SH-SY5Y (cell line): ENCODE measurements around the gene ARFGAP1.

Source experiments
- GATA2 ChIP-seq: IDR thresholded peaks from 2 replicates; pipeline ENCODE4 v1.6.1; 2011; ENCODE audit warnings: mild to moderate bottlenecking, low read depth, low read length
- GATA3 ChIP-seq: IDR thresholded peaks from 2 replicates; pipeline ENCODE4 v1.6.1; 2011; ENCODE audit warnings: low read depth, mild to moderate bottlenecking, low read length, moderate library complexity

GRCh38 chr20:63317601-63318291, 45.1 kb downstream of the ARFGAP1 start:
- TF ChIP-seq GATA2: no peak
- no peak for TF ChIP-seq GATA3
